ENCODE measurements around the gene GPRIN1.

DNA sequence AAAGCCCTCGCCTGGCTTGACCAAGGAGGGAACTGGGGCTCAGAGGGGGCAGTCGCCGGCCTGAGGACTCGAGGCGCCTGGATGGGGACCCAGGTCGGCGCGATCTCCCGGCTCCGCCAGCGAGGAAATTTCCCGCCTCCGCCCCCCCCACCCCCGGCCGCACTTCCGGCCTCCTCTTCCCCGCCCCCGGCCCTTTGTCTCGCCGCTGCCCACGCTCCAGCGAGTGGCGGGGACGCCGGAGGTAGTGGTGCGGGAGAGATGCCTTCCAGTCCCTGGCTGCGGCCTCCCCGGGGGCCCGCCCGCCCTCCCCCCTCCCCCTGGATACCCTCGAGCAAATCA, 448 bp upstream of the GPRIN1 start:
- TF ChIP-seq CEBPB (IDR thresholded peaks at IDR 0.05; ENCODE audit: low read depth, low read length): no peak
- TF ChIP-seq, protein P1, sequence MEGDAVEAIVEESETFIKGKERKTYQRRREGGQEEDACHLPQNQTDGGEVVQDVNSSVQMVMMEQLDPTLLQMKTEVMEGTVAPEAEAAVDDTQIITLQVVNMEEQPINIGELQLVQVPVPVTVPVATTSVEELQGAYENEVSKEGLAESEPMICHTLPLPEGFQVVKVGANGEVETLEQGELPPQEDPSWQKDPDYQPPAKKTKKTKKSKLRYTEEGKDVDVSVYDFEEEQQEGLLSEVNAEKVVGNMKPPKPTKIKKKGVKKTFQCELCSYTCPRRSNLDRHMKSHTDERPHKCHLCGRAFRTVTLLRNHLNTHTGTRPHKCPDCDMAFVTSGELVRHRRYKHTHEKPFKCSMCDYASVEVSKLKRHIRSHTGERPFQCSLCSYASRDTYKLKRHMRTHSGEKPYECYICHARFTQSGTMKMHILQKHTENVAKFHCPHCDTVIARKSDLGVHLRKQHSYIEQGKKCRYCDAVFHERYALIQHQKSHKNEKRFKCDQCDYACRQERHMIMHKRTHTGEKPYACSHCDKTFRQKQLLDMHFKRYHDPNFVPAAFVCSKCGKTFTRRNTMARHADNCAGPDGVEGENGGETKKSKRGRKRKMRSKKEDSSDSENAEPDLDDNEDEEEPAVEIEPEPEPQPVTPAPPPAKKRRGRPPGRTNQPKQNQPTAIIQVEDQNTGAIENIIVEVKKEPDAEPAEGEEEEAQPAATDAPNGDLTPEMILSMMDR (conservative IDR thresholded peaks at IDR 0.05; ENCODE audit: low read depth, low read length): no peak
- no peak for TF ChIP-seq MXI1 (IDR thresholded peaks at IDR 0.05; ENCODE audit: borderline replicate concordance, low read depth, low read length)
- no peak for TF ChIP-seq CHD1 (IDR thresholded peaks at IDR 0.05; ENCODE audit: low read depth, low read length)
- no peak for TF ChIP-seq POLR2A (IDR thresholded peaks at IDR 0.05; ENCODE audit: low read depth, low read length)
- no peak for TF ChIP-seq MAFK (IDR thresholded peaks at IDR 0.05; ENCODE audit: low read depth, low read length)
- no peak for TF ChIP-seq NFE2L2 (IDR thresholded peaks at IDR 0.05; ENCODE audit: low read depth, low read length)
- no peak for TF ChIP-seq RFX5 (IDR thresholded peaks at IDR 0.05; ENCODE audit: low read depth, low read length)

All from IMR-90 (cell line).